Measurements from ENCODE around the gene LRRC47.
"Not testable (repeated sequence)": the region's sequence is repeated elsewhere in the genome, so short reads cannot be mapped to it uniquely, and the experiment has no call there.

The LRRC47 gene

DNA sequence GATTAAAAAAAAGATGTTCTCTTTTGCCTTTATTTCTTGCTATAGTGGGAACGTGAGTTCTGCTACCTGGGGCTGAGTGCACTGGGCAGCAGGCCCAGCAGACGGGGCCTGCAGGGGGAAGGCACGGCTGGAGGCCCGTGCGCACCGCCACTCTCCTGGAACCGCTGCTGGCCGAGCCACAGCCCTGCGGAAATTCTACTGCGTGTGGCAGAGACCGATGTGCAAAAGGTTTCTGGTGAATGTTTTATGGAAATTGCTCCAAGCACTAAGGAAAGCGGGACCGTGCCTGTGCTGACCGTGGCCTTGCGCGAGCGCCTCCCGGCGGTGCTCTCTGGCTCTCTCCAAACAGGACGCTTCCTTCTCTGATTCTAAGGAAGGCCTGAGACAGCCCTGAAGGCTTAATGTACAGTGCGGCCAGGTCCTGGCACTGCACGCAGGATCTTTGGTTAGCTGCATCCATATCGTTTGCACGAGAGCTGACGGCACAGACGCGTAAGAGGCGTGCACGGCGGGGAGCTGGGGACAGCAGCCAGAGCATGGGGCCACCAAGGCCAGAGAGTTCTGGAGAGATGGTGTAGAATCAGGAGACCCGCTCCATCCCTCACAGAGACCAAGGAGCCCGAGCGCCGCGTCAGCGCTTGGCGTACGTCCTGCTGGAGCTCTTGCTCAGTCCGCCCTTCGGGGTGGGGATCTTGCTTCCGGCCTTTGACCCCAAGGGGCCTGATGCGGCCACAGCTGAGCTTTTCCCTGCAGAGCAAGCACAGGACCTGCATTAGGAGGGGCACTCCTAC, 18.7 kb upstream of the LRRC47 start:
- no peak for DNase-seq (ENCODE audit: low read depth in 3 of 3)

DNA sequence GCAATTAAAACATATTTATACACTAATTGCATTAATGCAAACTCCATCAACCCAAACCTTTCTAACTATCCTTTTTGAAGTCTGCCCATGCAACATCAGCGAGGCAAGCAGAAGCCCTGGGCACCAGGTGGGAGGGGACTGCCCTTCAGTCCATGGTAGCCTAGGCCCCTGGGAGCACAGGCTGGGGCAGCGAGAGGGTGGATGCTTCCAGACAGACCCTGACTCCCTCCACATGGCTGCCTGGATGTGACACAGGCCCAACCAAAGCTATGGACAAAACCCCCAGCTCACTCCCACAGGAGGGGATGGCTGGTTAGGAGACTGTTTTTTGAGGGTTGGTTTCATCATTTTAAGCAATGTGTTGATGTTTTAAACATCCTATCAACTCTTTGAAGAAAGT, 17.8 kb upstream of the LRRC47 start:
- DNase-seq (ENCODE audit: low read depth in 3 of 3), result no peak

DNA sequence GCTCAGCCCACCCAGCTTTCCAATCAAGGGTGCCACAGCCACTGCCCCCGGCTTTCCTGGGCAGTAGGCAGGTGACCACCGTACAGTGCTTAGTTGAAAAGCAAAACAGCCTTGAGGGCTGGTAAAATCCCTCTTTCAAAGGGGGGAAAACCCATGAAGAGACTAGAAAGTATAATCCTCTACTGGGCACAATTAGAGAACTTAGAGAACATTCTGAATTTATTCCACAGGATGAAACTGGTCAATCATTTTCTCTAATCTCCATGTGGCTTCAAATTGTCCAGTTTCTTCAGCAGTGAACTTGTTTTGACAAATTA, 15.3 kb upstream of the LRRC47 start:
- DNase-seq (ENCODE audit: low read depth in 3 of 3), result no peak

DNA sequence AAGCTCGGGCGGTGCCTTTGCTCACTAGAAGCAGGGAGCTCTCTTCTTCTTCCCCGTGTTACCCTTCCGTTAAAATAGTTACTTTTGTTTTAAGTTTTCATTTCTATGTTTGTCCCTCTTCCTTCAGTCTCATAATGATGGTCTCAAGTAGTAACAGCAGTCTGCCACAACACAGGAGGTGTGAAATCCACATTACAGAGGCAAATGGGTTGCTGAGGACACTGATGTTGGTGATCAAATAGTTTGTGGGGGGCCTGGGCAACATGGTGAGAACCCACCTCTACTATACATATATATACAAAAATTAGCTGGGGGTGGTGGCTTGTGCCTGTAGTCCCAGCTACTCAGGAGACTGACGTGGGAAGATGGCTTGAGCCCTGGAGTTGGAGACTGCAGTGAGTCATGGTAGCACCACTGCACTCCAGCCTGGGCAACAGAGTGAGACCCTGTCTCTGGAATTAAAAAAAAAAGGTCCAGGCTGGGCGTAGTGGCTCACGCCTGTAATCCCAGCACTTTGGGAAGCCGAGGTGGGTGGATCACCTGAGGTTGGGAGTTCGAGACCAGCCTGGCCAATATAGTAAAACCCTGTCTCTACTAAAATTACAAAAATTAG, 14.0 kb upstream of the LRRC47 start:
- not testable (repeated sequence) for DNase-seq (ENCODE audit: low read depth in 3 of 3)

DNA sequence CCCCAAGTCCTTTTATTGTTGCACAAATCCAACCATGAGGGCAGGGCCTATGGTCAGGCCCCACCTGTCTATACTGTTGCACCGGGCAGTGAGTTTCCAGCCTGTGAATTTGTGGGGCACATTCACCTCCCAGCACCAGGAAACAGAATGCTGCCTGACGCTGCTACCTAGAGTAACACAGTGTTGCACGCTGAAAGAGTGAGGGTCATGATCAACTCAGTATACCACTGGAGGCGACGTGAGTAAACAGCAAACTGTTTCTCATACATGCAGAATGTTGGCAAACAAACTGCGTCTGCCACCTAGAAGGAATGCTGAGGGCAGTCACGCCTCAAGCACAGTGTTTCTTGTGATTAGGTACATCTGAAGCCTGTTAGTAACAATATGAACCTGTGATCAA, 13.4 kb upstream of the LRRC47 start:
- DNase-seq (ENCODE audit: low read depth in 3 of 3), result no peak

DNA sequence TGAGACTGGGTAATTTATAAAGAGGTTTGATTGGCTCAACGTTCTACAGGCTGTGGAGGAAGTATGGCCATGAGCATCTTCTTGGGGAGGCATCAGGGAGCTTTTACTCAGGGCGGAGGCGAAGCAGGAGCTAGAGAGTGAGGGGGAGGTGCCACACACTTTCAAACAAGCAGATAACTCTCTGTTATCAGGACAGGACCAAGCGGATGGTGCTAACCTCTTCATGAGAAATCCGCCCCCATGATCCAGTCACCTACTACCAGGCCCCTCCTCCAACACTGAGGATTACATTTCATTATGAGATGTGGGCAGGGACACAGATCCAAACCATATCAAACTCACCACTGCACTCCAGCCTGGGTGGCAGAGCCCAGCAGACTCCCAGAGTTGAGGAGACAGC, 11.5 kb upstream of the LRRC47 start:
- DNase-seq (ENCODE audit: low read depth in 3 of 3), result no peak

DNA sequence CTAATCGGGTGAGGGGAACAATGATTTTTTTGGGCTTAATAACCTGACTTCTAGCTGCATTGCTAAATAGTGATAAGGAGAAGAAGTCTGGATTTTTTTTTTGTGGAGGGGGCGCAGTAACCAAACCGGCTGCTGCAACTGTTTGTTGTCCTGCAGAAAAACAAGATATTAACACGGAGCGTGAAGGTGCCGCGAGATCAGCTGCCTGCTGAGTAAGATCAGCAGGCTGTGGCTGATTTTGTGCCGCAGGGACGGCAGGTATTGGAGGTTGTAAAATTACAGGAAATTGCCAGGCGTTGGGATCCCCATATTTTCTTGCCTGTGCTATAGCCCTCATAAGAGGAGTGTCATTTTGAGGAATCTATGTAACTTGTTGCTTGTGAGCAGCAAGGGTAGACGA, 8.7 kb upstream of the LRRC47 start:
- no peak for DNase-seq (ENCODE audit: low read depth in 3 of 3)

DNA sequence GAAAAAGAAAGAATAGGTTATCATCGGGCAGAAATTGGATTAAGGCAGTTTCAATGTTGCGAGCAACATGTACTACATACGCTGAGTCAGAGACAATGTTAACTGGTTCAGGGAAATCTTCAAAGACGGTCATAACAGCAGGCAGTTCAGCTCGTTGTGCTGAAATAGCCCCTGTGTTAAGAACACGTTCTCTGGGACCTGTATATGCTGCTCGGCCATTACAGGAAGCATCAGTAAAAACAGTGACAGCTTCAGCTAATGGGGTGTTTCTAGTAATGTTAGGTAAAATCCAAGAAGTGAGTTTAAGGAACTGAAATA, 8.3 kb upstream of the LRRC47 start:
- DNase-seq (ENCODE audit: low read depth in 3 of 3), result not testable (repeated sequence)

DNA sequence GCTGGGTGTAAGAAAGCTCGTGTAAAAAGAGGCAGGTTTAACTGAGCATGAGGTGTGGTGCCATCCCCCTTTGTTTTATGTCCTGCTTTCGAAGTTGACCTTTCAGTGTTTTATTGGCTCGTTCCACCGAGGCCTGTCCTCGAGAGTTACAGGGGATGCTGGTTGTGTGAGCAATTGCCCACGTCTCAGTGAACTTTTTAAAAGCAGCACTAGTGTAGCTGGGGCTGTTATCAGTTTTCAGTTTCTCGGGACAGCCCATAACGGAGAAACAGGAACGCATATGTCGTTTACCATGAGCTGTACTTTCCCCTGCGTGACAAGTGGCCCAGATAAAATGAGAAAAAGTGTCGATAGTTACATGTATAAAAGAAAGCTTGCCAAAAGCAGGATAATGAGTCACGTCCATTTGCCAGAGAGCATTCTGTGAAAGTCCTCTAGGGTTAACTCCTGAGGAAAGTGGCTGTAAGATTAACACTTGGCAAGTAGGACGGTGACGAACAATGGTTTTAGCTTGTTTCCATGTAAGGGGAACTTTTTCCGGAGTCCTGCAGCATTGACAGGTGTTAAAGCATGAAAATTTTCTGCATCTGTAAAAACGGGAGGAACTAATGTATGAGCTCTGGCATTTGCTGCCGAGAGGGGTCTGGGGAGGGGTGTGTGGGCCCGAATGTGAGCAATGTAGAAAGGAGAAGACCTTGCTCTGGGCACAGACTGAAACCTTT, 7.8 kb upstream of the LRRC47 start:
- DNase-seq (ENCODE audit: low read depth in 3 of 3), result no peak

DNA sequence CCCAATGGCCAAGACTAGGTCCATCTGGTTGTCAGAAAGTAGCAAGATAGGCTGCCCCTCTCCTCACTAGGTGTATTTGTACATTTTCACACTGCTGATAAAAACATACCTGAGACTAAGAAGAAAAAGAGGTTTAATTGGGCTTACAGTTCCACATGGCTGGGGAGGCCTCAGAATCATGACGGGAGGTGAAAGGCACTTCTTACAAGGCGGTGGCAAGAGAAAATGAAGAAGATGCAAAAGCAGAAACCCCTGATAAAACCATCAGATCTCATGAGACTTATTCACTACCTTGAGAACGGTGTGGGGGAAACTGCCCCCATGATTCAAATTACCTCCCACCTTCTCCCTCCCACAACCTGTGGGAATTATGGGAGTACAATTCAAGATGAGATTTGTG, 4.5 kb upstream of the LRRC47 start:
- not testable (repeated sequence) for DNase-seq (ENCODE audit: low read depth in 3 of 3)

DNA sequence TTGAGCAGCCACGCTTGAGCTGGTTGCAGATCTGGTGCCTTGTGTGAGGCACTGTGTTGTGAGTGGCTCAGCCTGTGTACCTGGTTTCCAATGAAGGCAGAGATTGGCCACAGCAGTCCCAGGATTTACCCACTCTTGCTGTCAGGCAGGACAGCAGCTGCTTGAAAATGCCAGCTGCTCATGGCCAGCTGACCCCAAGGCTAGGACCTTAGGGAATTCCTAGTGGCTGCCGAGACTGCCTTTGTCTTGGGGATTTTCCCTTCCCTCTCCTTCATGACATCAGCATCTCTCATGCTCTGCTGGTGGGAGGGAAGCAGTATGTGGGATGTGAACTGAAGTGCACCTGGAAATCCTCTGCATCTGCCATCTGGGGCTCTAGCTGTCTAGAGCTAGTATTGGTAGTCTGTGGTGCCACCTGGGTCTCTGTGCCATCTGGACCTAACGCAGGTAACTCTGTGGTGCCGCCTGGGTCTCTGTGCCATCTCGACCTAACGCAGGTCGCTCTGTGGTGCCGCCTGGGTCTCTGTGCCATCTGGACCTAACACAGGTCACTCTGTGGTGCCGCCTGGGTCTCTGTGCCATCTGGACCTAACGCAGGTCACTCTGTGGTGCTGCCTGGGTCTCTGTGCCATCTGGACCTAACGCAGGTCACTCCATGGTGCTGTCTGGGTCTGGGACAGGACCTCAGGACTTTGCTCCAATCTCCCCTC, 3.8 kb upstream of the LRRC47 start:
- no peak for DNase-seq (ENCODE audit: low read depth in 3 of 3)

DNA sequence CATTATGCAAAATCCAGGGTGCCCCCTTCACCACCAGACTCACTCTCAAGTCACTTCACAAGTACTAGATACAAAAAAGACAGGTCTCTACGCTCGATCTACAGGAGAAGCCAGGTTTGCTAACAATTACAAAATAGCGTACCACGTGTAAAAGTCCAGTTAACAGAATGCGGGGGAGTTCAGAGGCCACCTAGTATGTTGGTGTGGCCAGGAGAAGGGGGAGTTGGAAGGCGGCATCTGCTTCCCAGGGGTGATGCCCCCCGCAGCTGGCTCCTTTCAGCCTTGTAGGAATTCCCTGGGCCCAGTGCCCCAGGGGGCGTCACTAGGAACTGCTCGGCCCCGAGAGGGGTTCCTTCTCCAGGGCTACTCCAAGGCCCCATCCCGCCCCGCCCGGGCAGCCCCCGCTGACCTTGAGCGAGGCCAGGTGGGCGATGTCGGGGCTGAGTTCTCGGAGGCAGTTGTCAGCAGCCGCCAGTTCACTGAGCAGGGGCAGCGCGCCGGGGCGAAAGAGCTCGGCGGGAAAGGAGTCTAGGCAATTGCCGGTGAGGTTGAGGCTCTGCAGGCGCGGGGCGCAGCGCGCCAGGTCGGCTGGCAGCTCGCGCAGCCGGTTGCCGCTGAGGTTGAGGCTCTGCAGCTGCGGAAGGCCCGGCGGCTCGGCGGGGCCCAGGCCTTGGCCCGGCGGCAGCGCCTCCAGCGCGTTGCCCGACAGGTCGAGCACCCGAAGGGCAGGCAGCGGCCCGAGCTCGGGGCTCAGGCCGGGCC, 664 bp downstream of the LRRC47 start:
- no peak for DNase-seq (ENCODE audit: low read depth in 3 of 3)

DNA sequence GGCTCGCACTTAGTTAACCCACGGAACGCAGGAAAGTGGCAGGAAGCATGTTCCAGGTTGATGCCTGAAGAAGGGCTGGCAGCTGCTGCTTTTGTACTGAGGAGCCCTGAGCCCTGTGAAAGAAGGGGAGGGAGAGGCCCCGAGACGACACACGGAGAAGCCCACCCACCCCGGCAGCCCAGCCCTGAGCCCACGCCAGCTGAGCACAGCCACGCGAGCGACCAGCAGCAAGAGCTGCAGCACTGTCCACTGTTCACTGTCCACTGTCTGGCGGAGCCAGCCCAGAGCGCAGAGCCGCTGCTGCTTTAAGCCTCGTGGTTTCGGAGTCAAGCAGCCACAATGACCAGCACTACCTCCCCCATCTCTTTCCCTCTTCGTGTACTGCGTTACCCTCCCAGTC, 5.3 kb downstream of the LRRC47 start:
- DNase-seq (ENCODE audit: low read depth in 3 of 3), result no peak

DNA sequence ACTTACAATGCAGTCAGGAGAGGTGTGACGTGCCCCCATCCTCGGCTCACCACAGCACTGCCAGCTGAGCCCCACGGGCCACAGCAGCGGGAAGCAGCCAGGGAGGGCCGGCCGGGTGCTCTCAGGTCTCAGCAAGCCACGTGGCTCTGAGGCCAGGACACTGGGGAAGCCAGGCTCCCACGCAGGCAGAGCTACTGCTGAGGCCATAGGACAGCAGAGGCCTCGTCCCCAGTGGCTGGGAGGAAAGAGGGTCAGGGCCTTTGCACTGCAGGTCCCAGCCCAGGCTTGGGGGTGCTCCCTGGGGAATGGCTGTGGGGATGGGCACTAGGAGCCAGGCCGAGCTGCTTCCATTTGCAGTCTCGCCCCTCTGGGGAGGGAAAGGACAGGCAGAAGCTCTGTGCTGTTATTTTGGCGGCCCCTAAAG, 5.8 kb downstream of the LRRC47 start:
- DNase-seq (ENCODE audit: low read depth in 3 of 3), result no peak

DNA sequence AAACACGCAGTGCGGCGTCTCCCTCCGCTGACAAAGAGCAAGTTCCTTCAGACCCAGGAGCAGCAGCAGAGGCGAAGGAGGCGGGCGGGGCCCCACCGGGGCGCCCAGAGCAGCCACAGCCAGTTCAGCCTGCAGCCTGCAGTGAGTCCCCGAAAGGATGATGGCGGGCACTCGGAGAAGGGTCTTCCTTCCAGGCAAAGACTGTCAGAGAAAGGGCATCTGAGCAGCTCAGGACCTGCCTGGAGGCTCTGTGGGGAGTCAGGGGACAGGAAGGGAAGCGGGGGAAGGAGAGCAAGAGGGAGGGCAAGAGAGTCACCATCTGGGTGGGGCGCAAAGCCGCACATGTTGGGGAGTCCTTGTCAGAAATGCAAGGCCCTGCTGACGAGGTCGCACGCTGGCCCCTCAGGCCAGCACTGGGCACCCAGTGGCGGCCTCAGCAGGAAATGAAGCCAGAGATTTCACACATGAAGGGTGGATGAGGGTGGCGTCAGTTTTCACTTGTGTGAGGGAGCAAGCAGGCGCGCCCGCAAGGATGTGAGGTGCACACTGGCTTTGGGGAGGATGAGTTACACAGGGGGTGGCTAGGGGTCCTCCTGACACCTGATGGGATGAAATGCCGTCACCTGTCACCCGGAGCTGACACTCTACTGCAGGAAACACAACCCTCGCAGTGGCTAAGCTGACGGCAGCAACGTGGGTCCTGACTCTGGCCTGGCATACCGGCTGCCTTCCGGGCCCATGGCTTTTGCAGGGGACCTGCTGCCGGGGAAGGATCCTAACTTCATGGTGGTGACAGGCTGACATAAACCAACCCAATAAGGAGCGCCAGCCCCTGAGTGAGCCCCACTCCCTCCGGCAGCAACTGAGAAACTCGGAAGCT, 6.6 kb downstream of the LRRC47 start:
- DNase-seq (ENCODE audit: low read depth in 3 of 3), result no peak

DNA sequence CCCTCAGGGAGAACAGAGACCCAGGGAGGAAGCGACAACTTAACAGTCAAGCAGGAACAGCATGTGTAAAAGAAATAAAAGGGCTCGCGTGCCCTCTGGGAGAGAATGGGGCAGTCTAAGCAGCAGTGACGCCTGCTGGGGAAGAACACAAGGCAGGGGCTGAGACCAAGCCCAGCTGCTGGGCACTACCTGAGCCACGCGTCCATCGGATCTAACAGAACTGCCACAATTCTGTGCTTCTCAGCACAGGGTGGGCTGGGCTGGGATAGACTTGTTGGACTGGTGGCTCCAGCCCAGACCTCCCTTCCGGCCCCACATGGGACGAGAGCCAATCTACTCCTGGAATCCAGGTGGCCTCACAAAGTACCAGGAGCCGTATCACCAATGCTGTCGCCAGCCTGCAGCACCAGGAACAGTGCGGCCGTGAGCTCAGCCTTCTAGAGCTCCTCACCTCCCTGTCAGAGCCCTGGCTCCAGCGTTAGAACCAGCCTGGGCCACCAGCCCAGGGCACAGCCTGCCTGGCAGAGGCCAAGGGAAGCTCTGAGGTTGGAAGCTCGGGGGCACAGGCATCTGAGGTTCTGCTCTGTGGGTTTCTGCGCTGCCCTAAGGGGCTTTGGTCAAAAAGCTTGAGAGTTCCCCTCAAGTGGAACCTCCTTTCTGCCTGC, 7.4 kb downstream of the LRRC47 start:
- no peak for DNase-seq (ENCODE audit: low read depth in 3 of 3)

DNA sequence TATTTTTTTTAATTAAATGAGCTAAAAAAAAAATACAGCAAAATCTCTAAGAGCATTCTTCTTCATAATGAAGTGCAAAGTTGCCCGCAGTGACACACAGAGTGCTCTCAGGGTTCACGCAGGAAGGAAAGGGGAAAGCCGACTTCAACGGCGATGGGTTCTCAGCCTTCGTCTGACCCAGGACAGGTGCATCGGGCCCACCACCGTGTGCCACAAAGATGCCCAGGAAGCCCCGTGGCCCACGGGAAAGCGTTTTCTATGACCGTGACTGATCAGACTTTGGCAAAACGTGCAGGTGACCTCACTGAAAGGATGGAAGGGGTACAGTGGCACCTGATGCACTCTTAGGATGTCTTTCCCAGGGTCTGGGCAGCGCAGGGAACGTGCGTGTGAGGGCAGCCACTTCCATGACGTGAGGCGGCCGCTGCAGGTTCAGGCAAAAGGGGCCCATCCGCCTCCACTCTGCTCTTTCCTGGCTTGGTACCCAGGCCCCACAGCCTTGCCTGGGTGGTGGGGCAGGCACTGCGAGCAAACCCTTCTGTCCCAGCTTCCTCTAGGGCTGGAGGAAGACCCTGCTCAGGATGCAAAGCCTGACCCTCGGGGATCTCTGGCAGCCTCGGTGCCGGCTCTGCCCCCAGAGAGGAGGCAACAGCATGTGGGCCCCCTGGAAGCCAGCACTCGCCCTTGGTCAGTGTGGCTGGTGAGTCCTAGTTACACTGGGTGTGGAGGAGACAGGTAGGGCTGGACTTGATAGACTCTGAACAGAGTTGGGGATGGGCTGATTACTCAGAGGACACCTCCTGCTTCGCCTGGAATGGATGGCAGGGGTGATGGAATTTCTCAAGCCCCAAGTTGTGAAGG, 8.3 kb downstream of the LRRC47 start:
- no peak for DNase-seq (ENCODE audit: low read depth in 3 of 3)

DNA sequence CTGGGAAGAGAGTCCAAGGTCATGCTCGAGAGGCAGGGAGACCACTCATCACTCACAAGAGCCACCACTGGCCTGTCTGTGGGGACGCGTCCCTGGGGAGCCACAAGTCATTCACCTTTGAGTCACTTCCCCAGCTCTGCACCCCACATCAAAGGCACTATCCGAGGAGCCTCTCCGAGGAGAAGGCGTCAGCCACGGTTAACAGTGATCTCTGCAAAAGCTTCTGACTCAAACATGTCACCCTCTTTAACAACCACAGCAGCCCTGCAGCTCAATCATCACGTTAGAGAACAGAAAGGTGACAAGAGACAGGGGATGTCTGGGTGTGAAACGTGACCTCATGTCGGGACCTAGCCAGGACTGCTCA, 9.0 kb downstream of the LRRC47 start:
- DNase-seq (ENCODE audit: low read depth in 3 of 3), result no peak
